ENCODE measurements around the gene NSUN7.

NSUN7 gene

GRCh38 chr4:40846532-40846931, 96.8 kb downstream of the NSUN7 start:
- no peak for DNase-seq (ENCODE audit: low read depth in 2 of 2)

GRCh38 chr4:40848251-40848650, 98.5 kb downstream of the NSUN7 start:
- DNase-seq (ENCODE audit: low read depth in 2 of 2) = no peak

- no peak for DNase-seq (ENCODE audit: low read depth in 2 of 2)
Measured at GRCh38 chr4:40848940-40849339, 99.2 kb downstream of the NSUN7 start.

GRCh38 chr4:40850496-40850895, 100.7 kb downstream of the NSUN7 start:
- no peak for DNase-seq (ENCODE audit: low read depth in 2 of 2)

- no peak for DNase-seq (ENCODE audit: low read depth in 2 of 2)
Measured at GRCh38 chr4:40856277-40856839, 106.6 kb downstream of the NSUN7 start.

- DNase-seq (ENCODE audit: low read depth in 2 of 2) = peak in 1 of 2 donors; percentile 42
Measured at GRCh38 chr4:40856840-40857362, 107.1 kb downstream of the NSUN7 start.

GRCh38 chr4:40857956-40858355, 108.2 kb downstream of the NSUN7 start:
- no peak for DNase-seq (ENCODE audit: low read depth in 2 of 2)

GRCh38 chr4:40858962-40859361, 109.2 kb downstream of the NSUN7 start:
- DNase-seq (ENCODE audit: low read depth in 2 of 2) = no peak

Data from stimulated activated CD4-positive, alpha-beta T cell treated with anti-CD3 and anti-CD28 coated beads, Interleukin-1b, Interleukin-23, amount 100 ng/mL, for 1 hour (primary cell).